Uterus (tissue), 4 donors: Measurements from ENCODE around the gene PACSIN2. TPM values are rescaled to one million over a fixed set of nuclear protein-coding genes. Genes with fewer than 3 reads are reported as not detected.

ENCODE experiments used
- DNase-seq, 2 donors: peaks; one replicate each; pipeline ENCODE4 v3.0.0-alpha.2; 2019 to 2020
- H3K27ac ChIP-seq, 2 donors: fragments of 200-600 bp; sonication (generic); 1 replicate in 1 of 2; 2 replicates in 1 of 2; pipeline ENCODE4 v1.5.1; 2016 to 2018
- H3K27me3 ChIP-seq, 2 donors: fragments of 200-600 bp; sonication (generic); one replicate each; pipeline ENCODE4 v1.5.1; 2018 to 2019; ENCODE audit warnings: control low read depth in 1 of 2
- H3K36me3 ChIP-seq, 2 donors: fragments of 200-600 bp; sonication (generic); one replicate each; pipeline ENCODE4 v1.5.1; 2019; ENCODE audit warnings: control low read depth in 1 of 2
- H3K4me1 ChIP-seq, 2 donors: fragments of 200-600 bp; sonication (generic); one replicate each; pipeline ENCODE4 v1.5.1; 2018 to 2019; ENCODE audit warnings: control low read depth in 1 of 2
- H3K4me3 ChIP-seq, 2 donors: fragments of 200-600 bp; sonication (generic); 1 replicate in 1 of 2; 2 replicates in 1 of 2; pipeline ENCODE4 v1.5.1; 2018 to 2019; ENCODE audit warnings: mild to moderate bottlenecking in 1 of 2
- H3K9me3 ChIP-seq, 2 donors: fragments of 200-600 bp; sonication (generic); one replicate each; pipeline ENCODE4 v1.5.1; 2019; ENCODE audit warnings: control low read depth in 1 of 2
- CTCF ChIP-seq, 4 experiments: fragments of 200-600 bp in 2 of 4; fragments of 450-650 bp in 2 of 4; sonication (generic) in 2 of 4; IDR thresholded peaks; one replicate each; pipeline ENCODE4 v1.5.1; 2016 to 2019; ENCODE audit warnings: antibody characterized with exemption in 4 of 4, mild to moderate bottlenecking in 2 of 4, moderate library complexity in 1 of 4
- POLR2A ChIP-seq, 2 donors: fragments of 450-650 bp; IDR thresholded peaks; one replicate each; pipeline ENCODE4 v1.6.1; 2016; ENCODE audit warnings: antibody characterized with exemption in 2 of 2, mild to moderate bottlenecking in 1 of 2, moderate library complexity in 1 of 2
- intact Hi-C: fragments of 100-400 bp; cut with DNase I; formaldehyde crosslinking; loops from one replicate; pipeline ENCODE4 v1.15.1; 2023; ENCODE audit warnings: low total_unique reads
- total RNA-seq, 4 donors: library from RNA; depleted of rRNA in 3 of 4; stranded (reverse); fragments of >200 nt in 3 of 4; gene quantifications; one replicate each; pipeline versions ENCODE4 v1.1.0 to v1.2.4, GENCODE V29; 2014 to 2023
- donor health status: DM: yes; HTN: yes; CAD: no.

The PACSIN2 gene
- total RNA-seq, 4 donors from 2014 or later: 34.4 to 66.1 (median 48.0) TPM

DNA sequence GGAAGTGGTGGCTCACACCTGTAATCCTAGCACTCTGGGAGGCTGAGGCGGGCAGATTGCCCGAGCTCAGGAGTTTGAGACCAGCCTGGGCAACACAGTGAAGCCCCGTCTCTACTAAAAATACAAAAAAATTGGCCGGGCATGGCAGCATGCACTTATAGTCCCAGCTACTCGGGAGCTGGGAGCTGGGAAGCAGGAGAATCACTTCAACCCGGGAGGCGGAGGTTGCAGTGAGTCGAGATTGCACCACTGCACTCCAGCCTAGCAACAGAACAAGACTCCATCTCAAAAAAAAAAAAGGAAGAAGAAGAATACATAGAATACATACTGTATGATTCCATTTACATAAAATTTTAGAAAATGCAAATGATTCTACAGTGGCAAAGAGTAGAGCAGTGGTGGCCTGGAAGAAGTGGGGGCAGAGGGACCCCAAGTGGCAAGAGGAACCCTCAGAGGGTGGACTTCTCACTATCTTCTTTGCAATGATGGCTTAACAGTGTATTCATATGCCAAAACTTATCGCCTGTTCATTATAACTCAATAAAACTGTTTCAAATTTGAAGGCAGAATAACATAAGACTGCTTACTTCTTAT lies 22.0 kb downstream of the PACSIN2 start:
- no peaks in the 10 kb centered on the region for H3K27me3 ChIP-seq
- no peaks in the 10 kb centered on the region for H3K36me3 ChIP-seq
- no peaks in the 10 kb centered on the region for H3K9me3 ChIP-seq
- H3K4me1 ChIP-seq: peaks cover 0 to 20% of the 10 kb centered on the region in 2 donors
- no peak for DNase-seq
- TF ChIP-seq CTCF (IDR thresholded peaks at IDR 0.05) (no peak), POLR2A (IDR thresholded peaks at IDR 0.05) (no peak)
- H3K4me3 ChIP-seq: no peak overlapping the region
- intact Hi-C loops: no loop called here
- H3K27ac ChIP-seq: peak overlapping the region in 1 of 2 donors; percentile 0

GRCh38 chr22:42992092-42992491 lies 22.9 kb downstream of the PACSIN2 start:
- no peak for TF ChIP-seq POLR2A (IDR thresholded peaks at IDR 0.05)
- no peak for TF ChIP-seq CTCF (IDR thresholded peaks at IDR 0.05)
- Histone ChIP-seq H3K4me3 (no peak overlapping the region), H3K27me3 (no peaks in the 10 kb centered on the region), H3K36me3 (no peaks in the 10 kb centered on the region), H3K9me3 (no peaks in the 10 kb centered on the region), H3K27ac (no peak overlapping the region), H3K4me1 (peaks cover 0 to 15% of the 10 kb centered on the region in 2 donors)
- intact Hi-C loops: no loop called here
- no peak for DNase-seq

DNA sequence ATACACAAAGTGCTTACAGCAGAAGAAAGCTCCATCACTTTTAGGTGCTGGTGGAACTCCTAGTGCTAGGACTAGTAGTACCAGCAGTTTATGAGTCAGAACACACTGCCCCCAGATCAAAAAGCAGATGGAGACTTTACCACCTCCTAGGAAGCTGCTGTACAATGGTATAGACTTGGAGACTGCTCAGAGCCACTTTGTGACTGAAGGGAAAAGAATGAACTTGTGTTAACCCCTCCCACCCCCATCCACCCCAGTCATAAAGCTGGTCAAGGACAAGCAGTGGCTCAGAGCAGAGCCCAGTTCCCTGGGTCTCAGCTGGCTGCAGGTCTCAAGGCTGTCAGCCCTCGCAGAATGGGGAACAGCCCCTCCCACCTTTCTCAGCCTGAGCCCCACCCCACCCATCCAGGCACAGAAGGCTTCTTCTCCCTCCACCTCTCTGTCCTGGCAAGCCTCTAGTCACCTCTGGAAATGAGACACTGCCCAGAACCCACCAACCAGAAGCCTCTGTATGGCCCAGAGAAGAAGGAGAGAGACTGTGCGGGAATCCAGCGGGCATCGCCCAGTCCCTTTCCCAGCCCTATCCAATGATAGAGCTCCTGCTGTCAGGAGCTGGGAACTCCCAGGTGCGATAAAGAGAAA lies 23.8 kb downstream of the PACSIN2 start:
- H3K27ac ChIP-seq: no peak overlapping the region
- no peaks in the 10 kb centered on the region for H3K27me3 ChIP-seq
- H3K36me3 ChIP-seq: no peaks in the 10 kb centered on the region
- DNase-seq: no peak
- H3K9me3 ChIP-seq: no peaks in the 10 kb centered on the region
- intact Hi-C loops: no loop called here
- H3K4me1 ChIP-seq: peaks cover 0 to 15% of the 10 kb centered on the region in 2 donors
- H3K4me3 ChIP-seq: no peak overlapping the region
- TF ChIP-seq POLR2A (IDR thresholded peaks at IDR 0.05) (no peak), CTCF (IDR thresholded peaks at IDR 0.05) (no peak)

GRCh38 chr22:42990131-42990838 lies 24.7 kb downstream of the PACSIN2 start:
- Histone ChIP-seq H3K9me3 (no peaks in the 10 kb centered on the region), H3K4me3 (no peak overlapping the region), H3K27me3 (no peaks in the 10 kb centered on the region), H3K27ac (no peak overlapping the region), H3K4me1 (peaks cover 0 to 11% of the 10 kb centered on the region in 2 donors), H3K36me3 (no peaks in the 10 kb centered on the region)
- no peak for TF ChIP-seq CTCF (IDR thresholded peaks at IDR 0.05)
- no peak for TF ChIP-seq POLR2A (IDR thresholded peaks at IDR 0.05)
- intact Hi-C loops: no loop called here
- DNase-seq: no peak

DNA sequence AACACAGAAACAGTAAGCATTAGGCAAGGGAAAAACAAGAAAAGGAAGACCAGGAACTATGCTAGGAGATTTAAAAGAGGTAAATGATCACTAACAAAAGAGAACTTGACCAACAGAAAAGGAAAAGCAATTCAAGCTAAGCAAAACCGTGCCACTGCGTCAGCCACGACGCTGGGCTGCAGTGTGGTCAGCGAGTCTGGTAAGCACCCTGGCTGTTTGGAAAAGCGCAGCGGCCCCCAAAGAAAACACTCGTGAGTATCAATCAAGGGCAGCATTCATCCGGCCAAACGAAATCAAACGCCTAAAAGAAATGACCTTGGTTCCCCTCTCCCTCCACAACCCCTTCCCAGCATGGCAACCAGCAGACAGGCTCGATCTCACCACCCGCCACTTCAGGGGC lies 28.8 kb downstream of the PACSIN2 start:
- no peaks in the 10 kb centered on the region for H3K27me3 ChIP-seq
- no peaks in the 10 kb centered on the region for H3K36me3 ChIP-seq
- TF ChIP-seq CTCF (IDR thresholded peaks at IDR 0.05) (no peak), POLR2A (IDR thresholded peaks at IDR 0.05) (no peak)
- H3K4me3 ChIP-seq: no peak overlapping the region
- H3K9me3 ChIP-seq: no peaks in the 10 kb centered on the region
- intact Hi-C loops: no loop called here
- no peak overlapping the region for H3K27ac ChIP-seq
- no peaks in the 10 kb centered on the region for H3K4me1 ChIP-seq
- DNase-seq: no peak
